Ramos (cell line): Measurements from ENCODE around the gene GTF2A2.
"Not testable (repeated sequence)": the region's sequence is repeated elsewhere in the genome, so short reads cannot be mapped to it uniquely, and the experiment has no call there.

ENCODE experiments used
- in situ Hi-C: fragments of 300-500 bp; cut with MboI; formaldehyde crosslinking; loops from one replicate; pipeline ENCODE4 v1.14.3; 2022; ENCODE audit warnings: low sequenced_read_pairs; ENCODE audit not compliant: unreplicated experiment

GTF2A2 gene, protein sequence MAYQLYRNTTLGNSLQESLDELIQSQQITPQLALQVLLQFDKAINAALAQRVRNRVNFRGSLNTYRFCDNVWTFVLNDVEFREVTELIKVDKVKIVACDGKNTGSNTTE

DNA sequence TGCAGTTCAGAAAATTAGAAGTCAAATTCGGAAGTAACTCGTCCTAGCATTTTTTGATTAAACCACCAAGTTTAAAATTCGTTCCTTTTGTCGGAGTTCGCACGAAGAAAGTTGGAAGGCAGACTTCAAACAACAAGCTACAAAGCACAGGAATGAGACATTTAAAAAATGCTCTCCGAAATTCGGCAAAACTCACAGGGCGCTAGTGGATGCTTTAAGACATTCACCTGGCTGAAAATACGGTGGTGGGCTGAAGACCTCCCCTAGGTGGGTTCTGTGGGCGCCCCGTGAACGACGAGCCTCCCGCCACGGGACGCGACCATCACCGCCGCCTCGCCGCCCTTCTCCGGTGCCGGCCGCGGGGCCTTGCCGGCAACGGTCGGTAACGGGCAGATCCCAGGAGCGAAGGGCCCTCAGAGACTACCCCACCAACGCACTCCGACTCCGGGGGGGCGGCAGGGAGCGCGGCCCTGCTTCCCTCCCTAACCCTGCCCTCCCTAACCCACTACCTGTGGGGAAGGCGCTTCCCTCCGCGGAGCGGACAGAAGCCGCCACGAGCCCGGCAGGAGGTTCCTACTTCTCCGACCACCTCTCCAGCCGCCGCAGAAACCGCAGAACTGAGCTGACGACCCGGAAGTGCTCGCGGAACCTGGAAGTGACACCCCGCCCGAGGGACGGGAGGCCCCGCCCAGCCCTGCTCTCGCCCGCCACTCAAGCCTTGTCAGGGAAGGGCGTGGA is at the start of gene GTF2A2:
Gene GTF2A2, minus strand, starts transcription at position 619 of the 738 bp plus-strand sequence. CDS start 5,238 bp downstream, outside the sequence.
- in situ Hi-C loops = no loop called here

DNA sequence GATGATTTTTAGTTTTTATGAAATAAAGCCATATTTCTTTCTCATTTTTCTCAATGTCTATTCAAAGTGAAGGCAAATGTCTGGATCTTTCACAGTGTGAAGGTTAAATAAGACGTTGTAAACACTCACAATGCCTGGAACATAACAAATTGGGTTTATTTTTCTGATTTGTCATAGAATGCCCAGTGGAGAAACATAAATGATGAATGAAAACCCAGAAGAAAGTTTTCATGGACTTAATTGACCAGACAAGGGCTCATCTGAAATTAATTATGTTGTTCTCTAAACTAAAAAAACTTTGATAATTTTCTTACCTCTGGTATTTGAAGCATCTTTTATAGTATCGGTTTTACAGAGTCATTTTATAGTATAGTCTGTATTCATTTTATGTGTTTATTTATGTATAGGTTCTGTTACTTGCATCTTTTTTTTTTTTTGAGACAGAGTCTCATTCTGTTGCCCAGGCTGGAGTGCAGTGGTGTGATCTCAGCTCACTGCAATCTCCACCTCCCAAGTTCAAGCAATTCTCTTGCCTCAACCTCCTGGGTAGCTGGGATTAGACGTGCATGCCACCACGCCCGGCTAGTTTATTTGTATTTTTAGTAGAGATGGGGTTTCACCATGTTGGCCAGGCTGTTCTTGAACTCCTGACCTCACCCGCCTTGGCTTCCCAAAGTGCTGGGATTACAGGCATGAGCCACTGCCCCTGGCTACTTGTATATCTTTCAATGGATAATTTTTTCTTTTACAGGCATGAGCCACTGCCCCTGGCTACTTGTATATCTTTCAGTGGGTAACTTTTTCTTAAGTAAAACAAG is 46.9 kb upstream of the GTF2A2 start:
- in situ Hi-C loops = loop anchor here (25.0 kb wide), 1 partner anchor 808 kb away; no protein-coding TSS in a partner anchor

DNA sequence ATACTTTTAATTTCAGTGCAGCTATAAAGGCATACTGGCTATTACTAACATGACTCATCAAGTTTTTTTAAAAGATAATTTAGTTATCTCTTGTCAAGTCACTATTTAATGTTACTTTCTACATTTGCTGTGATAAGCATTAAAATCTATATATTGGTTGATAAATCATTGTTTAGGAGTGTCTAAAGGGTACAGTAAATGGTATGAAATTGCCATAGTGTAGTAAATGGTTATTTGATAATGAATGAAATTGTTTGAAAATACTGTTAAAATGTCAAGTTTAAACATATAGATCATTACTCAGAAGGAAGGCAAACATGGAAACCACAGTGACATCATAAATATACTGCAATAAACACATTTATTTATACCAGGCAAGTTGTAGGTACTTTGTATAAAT is 45.0 kb upstream of the GTF2A2 start:
- in situ Hi-C loops = loop anchor here (25.0 kb wide), 1 partner anchor 810 kb away; no protein-coding TSS in a partner anchor

DNA sequence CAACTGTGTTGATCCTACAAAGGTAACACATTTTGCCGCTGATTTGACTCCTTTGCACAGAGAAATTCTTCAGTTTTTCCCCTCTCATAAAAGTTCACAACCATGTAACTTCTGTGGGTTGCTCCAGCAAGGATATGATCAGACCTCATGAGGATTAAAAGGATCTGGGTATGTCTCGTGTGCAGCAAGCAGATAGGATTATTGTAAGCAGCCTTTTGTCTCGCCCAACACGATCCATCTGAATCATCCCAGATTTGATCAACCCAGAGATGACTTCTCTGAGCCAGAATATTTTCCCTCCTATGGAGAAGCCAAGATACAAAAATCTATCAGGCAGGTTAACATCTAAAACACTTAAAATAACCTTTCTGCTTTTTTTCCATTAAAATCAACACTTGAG is 44.6 kb upstream of the GTF2A2 start:
- in situ Hi-C loops = loop anchor here (25.0 kb wide), 1 partner anchor 810 kb away; no protein-coding TSS in a partner anchor

DNA sequence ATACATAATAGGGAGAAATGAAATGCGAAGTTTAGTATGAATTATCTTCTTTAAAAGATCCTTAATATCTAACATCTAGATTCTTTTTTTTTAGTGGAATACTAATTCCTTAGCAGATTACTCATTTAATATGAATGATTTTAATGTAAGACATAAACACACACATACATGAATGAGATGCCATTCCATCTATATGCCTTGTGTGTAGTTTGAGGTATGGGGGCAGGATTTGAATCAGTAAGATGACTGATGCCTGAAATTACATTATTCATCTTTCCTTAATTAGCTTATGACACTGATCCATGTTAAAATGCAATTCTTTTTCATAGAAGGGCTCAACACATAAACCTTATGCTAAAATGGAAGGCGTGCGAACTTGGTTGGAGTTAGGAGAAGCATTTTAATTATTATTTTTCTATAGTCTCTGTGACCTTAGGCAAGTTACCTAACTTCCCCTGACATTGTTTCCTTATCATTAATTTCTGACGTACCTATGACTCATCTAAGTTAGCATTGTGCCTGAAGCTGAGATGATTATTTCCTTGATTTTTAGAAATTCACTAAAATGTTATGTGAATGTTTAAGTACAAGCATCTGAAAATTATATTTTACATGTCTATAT is 42.6 kb upstream of the GTF2A2 start:
- in situ Hi-C loops = loop anchor here (25.0 kb wide), 1 partner anchor 812 kb away; no protein-coding TSS in a partner anchor

DNA sequence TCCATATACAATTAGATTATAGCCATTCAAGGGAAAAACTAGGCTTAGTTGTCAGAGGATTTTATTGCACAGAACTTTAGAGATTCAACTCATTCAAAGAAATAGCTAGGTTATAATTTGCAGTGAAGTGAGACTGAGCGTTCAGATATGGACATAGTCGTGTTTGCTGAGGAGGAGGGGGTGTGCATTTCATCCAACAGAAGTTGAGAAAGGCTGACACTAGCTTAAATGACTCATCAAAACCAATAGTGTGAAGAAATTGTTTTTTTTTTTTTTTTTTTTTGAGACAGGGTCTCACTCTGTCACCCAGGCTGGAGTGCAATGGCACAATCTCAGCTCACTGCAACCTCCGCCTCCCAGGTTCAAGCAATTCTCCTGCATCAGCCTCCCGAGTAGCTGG is 40.8 kb upstream of the GTF2A2 start:
- in situ Hi-C loops = not testable (repeated sequence)

DNA sequence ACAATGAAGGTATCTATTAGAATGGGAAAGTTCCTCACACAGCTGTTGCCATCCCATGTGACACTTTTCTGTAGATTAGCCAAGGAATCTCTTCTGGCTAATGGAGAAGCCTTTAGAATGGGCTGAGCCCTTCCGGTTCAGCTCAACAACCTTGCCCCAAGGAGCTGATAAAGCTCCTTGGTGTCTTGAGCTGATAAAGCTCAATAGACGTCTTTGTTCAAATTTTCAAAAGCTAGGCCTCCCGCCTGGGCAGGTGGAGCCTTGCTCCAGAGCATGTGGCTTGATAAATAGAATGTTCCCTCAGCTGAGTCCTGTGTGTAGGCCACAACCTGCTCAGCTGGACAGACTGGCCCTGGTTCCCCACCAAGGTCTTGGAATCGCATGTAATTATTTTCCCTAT is 39.0 kb upstream of the GTF2A2 start:
- in situ Hi-C loops = no loop called here

DNA sequence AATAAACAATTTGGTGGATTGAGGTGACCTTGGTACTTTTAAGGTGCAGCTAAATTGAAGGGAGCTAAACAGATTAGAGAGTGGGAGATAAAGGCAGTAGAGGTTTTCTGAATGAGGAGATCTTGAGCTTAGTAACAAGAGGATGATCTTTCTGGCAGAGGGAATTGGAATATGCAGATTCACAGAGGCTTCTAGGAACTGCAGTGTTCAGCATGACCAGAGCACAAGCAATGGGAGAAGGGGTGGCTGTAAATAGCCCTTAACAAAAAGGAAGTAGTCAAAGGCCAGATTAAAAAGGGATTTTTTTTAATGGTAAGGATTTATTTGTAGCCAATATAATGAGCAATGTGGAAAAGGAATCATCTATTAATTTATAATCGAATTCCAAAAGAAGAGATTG is 37.5 kb upstream of the GTF2A2 start:
- in situ Hi-C loops = no loop called here

DNA sequence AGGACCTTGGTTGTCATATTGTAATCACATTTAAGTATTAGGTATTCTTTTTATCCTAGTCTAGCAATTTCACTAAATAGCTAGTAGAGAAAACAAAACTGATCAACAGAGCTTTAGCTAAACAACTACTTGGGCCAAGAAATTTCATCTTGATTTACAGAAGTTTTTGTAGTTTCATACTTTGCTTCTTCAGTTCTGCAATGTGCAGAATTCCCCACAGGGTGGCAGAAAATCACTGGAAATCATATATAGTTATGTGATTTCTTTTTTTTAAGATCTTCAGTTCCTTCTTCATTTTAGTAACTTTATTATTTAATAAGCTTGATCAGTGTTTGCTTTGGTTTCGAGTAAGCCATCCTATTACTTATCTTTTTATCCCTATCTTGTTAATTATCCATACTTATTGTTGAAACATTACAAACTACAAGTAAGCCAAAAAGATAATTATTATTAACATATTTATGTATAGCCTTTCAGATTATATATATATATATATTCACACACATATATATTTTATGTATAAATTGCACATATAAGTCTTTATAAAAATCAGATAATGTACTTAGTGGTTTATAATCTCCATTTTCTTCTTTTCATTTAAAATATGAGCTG is 34.0 kb upstream of the GTF2A2 start:
- in situ Hi-C loops = no loop called here

DNA sequence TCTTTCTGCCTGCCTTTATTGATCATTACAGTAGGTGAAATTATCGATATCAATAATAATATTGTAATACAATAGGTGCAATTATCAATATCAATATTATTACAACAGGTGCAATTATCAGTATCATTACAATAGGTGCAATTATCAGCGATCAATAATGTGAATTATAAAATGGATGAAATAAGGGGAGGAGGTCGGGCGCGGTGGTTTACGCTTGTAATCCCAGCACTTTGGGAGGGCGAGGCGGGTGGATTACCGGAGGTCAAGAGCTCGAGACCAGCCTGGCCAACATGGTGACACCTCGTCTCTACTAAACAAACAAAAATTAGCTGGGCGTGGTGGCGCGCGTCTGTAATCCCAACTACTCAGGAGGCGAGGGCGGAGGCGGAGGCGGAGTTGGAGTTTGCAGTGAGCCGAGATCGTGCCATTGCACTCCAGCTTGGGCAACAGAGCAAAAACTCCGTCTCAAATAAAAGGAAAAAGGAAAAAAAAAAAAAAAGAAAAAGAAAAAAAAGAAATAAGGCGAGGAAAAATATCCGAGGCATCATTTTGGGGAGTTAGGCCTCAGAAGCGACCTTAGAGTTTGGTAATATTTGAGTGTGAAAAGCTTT is 32.4 kb upstream of the GTF2A2 start:
- in situ Hi-C loops = no loop called here

DNA sequence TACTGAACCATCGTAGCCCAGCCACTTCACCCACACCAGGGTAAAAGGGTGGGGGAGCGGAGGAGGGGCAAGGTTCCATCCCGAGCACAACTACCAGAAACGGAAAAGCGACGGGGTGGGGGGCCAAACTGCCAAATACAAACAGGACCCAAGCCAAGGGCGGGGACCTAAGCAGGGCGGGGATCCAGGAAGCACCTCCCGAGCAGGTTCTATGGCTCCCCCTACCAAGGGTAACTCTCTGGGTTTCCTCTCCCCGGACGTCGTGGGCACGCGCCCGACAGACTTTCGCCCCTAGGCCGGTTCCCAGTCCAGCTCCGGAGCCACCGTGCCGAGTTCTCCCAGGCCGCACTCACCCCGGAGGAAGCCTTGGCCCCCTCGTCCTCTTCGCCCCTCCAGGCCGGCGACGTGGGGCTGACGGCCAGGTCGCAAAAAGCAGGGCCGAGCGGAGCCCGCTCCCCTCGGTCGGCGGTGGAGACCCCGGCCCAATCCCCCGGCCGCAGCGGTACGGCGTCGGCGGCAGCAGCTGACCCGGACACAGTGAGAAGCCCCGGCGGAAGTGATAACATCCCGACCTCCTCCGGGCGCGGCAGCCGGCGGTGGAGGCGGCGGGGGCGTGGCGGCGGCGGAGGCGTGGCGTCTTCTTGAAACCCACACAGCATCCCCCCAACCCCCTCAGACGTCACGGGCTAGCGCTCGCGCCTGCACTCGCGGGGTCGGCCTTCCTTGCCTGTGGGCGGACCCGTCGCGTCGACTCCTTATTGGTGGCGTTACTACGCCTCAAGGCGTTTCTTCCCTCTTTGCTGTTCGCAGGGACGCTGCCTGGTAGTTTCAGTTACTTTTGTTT is 31.7 kb upstream of the GTF2A2 start, which contains the start of gene BNIP2:
Gene BNIP2, minus strand, starts transcription at position 539 of the 844 bp plus-strand sequence. CDS start 6,863 bp downstream, outside the sequence.
- in situ Hi-C loops = no loop called here

DNA sequence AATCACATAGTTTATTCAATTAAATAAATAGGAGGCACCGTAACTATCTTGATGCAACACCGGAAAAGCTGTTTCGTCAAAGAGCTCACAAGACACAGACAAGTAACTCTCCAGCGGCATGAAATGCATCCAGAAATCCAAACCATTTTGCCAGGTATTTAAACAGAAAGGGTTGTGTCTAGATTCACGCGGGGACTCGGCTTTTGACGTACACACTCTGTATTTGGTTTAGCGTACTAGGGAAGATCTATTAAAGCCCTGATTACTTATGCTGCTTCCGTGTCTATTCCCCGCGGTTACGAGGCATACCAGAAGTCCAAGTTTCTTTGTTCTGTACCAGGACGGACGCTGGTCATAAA is 31.1 kb upstream of the GTF2A2 start:
- in situ Hi-C loops = no loop called here

DNA sequence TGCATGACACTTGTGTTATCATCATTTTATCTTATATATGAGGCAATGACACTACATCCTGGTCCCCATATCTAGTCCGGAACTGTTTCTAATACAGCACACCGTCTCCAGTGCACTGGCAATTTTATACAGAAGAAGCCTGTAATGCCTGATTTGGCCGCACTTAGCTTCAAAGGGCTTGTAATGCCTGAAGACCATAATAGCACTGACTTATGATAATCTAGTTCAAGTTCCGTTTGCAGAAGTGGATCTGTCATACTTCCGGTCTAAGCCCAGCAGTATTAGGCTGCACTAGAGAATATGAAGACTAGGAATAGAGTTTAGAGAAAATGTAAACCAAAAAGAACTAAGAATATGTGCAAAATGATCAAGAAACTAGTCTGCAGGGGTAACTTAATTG is 30.5 kb upstream of the GTF2A2 start:
- in situ Hi-C loops = no loop called here

DNA sequence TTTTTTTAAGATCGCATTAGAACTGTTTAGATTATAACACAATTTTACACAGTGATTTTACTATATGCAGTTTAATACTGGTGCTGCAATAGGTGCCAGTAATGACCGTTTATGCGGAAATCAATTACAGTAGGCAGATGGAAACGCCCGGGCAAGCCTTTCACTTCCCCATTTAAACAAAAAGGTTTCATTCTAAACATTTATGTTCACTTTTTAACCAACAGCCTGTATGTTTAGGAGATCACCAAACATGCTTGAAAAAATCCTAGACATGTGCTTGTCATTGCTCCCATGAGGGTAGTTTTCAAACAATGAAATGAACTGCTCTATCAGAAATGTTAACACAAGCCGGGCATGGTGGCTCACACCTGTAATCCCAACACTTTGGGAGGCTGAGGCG is 29.1 kb upstream of the GTF2A2 start:
- in situ Hi-C loops = no loop called here

DNA sequence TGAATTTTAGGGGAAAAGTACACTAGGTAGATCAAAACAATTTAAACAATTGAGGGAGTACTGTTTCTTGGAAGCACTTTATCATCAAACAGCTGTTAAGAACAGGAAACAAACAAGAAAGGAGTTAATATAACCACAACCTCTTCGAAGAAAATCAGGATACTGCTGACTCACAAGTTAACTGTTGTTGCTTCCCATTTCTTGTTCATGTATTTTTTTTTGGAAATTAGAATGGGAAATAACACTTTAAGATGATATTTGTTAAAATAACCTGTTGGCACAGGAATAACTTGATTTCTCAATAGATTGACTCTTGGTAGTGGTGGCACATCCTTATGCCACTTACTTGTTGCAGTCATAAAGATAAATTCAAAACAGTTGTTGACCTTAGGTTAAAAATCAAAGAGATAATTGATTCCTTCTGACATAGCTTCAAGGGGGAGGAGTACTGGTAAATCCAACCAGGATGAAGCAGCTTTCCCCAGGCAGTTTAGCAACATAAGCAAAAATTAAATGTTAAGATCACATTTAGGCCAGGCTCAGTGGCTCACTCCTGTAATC is 28.5 kb upstream of the GTF2A2 start:
- in situ Hi-C loops = no loop called here

DNA sequence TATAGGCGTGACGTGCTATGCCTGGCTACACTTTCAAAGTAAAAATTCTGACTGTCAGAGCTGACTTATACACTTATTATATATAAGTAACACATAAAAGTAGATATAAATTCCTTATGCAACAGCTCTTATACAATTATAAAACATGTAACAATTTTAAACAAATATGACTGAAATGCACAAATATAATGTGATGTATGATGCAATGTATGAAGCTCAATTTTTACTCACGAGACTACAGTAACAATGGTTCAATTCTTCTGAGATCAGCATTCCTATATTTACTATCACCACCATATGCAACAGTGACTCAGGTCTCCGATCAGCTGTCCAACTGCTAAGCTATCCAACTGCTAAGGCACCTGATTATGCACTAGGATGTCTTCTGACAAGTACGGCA is 23.6 kb upstream of the GTF2A2 start:
- in situ Hi-C loops = no loop called here

DNA sequence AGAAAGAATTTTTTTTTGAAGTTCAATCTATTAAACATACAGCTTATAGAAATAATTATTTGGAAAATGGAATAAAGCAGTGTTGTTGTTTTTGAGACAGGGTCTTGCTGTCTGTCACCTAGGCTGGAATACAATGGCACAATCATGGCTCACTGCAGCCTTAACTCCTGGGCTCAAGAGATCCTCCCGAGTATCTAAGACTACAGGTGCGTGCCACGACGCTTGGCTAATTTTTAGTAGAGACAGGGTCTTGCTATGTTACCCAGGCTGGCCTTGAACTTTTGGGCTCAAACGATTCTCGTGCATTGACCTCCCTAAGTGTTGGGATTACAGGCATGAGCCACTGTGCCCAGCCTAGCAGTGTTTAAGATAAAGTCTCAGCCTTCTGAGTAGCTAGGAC is 23.0 kb upstream of the GTF2A2 start:
- in situ Hi-C loops = no loop called here

DNA sequence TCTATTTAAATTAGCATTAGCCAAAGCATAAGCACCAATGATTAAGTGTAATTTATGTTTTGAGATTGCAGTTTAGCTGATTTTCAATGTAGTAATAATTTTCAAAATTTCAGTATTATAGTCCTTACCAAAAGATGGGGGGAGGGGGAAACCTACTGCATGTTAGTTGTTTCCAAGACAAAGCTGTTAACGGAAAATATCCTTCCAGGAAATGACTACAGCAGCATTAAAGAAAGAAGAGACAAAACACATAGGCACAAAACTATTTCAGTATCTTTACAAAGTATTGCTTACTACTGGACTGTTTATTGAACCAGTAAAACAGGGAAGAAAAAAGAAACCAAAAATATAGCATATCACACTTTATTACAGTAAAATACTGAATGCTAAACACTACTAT is 21.3 kb upstream of the GTF2A2 start:
- in situ Hi-C loops = no loop called here

DNA sequence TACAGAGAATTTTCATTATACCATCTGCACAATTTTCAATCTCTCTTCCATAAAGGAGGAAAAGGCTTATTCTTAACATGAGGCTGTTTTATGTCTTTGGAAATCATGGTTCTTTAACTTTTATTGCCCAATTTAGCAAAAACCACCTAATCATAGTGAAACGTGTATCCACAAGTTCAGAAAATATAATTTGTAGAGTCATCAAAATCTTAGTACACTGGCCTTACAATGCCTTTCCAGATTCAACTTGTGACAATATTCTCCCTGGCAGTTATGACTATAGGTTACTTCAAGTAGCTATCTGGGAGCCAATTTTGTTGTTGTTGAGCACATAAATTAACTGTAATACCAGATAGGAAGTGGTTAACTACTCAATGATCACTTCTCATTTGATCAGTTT is 20.9 kb upstream of the GTF2A2 start:
- in situ Hi-C loops = no loop called here
